ENCODE measurements around the gene PCNX4.

PCNX4 gene

GRCh38 chr14:60199321-60199720, 107.6 kb downstream of the PCNX4 start:
- in situ Hi-C loops (cut with MboI; ENCODE audit: low sequenced_read_pairs), result loop anchor here (25.0 kb wide), 1 partner anchor 137 kb away; no protein-coding TSS in a partner anchor

- in situ Hi-C loops (cut with MboI; ENCODE audit: low sequenced_read_pairs), result no loop called here
These were observed 112.5 kb downstream of the PCNX4 start for GRCh38 chr14:60204104-60204842.

GRCh38 chr14:60204843-60205774, 113.4 kb downstream of the PCNX4 start:
- in situ Hi-C loops (cut with MboI; ENCODE audit: low sequenced_read_pairs), result no loop called here

GRCh38 chr14:60206249-60206670, 114.5 kb downstream of the PCNX4 start:
- in situ Hi-C loops (cut with MboI; ENCODE audit: low sequenced_read_pairs), result no loop called here

GRCh38 chr14:60206837-60207533, 115.3 kb downstream of the PCNX4 start:
- in situ Hi-C loops (cut with MboI; ENCODE audit: low sequenced_read_pairs), result no loop called here

GRCh38 chr14:60210703-60211102, 119.0 kb downstream of the PCNX4 start:
- in situ Hi-C loops (cut with MboI; ENCODE audit: low sequenced_read_pairs), result no loop called here

GRCh38 chr14:60211153-60211552, 119.4 kb downstream of the PCNX4 start:
- in situ Hi-C loops (cut with MboI; ENCODE audit: low sequenced_read_pairs), result no loop called here

GRCh38 chr14:60212503-60213371, 121.0 kb downstream of the PCNX4 start:
- in situ Hi-C loops (cut with MboI; ENCODE audit: low sequenced_read_pairs), result no loop called here

- in situ Hi-C loops (cut with MboI; ENCODE audit: low sequenced_read_pairs), result no loop called here
These were observed 122.3 kb downstream of the PCNX4 start for GRCh38 chr14:60214003-60214402.

- in situ Hi-C loops (cut with MboI; ENCODE audit: low sequenced_read_pairs), result no loop called here
These were observed 122.8 kb downstream of the PCNX4 start for GRCh38 chr14:60214415-60215126.

GRCh38 chr14:60215127-60215444, 123.4 kb downstream of the PCNX4 start:
- in situ Hi-C loops (cut with MboI; ENCODE audit: low sequenced_read_pairs), result no loop called here

GRCh38 chr14:60215520-60216420, 124.0 kb downstream of the PCNX4 start:
- in situ Hi-C loops (cut with MboI; ENCODE audit: low sequenced_read_pairs), result no loop called here

GRCh38 chr14:60217713-60218112, 126.0 kb downstream of the PCNX4 start:
- in situ Hi-C loops (cut with MboI; ENCODE audit: low sequenced_read_pairs), result no loop called here
